ENCODE measurements around the gene BCAS3.

BCAS3 gene

DNA sequence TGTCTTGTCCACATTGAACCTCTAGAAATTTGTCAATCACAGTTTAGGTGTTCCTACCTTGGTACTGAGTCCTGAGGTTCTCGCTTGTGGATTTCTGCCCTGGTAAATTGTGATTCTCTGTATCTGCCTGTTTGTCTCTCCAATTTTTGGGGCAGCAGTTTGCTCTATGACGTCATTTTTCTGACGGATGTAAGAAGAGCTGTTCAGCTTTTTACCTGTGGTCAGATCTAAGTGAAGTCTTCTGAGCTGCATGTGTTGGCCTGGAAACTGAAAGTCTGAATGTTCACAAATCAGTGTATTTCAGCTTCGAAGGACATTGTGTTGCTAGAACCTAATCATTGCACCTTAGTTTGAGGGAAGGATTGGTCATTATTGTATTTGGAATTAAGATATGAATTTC lies 63.4 kb downstream of the BCAS3 start:
- TF ChIP-seq CTCF (IDR thresholded peaks at IDR 0.05; ENCODE audit: low read depth, low read length, missing control alignments), result no peak
- in situ Hi-C loops (cut with HindIII; ENCODE audit: low pct_ligation_motif_present, low sequenced_read_pairs), result no loop called here
- H3K36me3 ChIP-seq (replicated peaks), result no peaks in the 10 kb centered on the region
- DNase-seq, result no peak
- no peak overlapping the region for H3K4me3 ChIP-seq (ENCODE audit: low read depth, low read length)
- H3K27ac ChIP-seq, result no peak overlapping the region
- no peaks in the 10 kb centered on the region for H3K27me3 ChIP-seq (replicated peaks)

DNA sequence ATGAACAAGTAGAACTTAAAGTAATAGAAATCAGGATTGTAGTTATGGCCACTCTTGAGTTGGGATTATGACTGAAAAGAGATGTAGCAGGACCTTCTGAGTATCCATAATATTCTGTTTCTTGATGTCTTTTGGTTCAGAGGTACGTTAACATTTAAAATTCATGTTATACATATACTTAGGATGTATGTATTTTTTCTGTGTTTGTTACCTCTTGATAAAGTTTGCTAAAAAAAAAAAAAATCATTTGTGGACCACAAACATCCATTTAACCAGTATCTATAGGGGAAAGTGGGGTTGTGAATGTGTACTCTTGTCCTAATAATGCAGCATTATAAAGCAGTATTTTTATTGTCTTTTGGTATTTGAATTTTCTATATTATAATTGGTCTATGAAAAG lies 65.6 kb downstream of the BCAS3 start:
- DNase-seq, result no peak
- no peak overlapping the region for H3K4me3 ChIP-seq (ENCODE audit: low read depth, low read length)
- H3K27me3 ChIP-seq (replicated peaks), result no peaks in the 10 kb centered on the region
- no peaks in the 10 kb centered on the region for H3K36me3 ChIP-seq (replicated peaks)
- TF ChIP-seq CTCF (IDR thresholded peaks at IDR 0.05; ENCODE audit: low read depth, low read length, missing control alignments), result no peak
- H3K27ac ChIP-seq, result no peak overlapping the region
- in situ Hi-C loops (cut with HindIII; ENCODE audit: low pct_ligation_motif_present, low sequenced_read_pairs), result no loop called here

GRCh38 chr17:60743799-60744198 lies 66.1 kb downstream of the BCAS3 start:
- no peak for TF ChIP-seq CTCF (IDR thresholded peaks at IDR 0.05; ENCODE audit: low read depth, low read length, missing control alignments)
- Histone ChIP-seq H3K36me3 (replicated peaks) (no peaks in the 10 kb centered on the region), H3K4me3 (ENCODE audit: low read depth, low read length) (peak overlapping the region; percentile 6), H3K27ac (peak overlapping the region; percentile 21), H3K27me3 (replicated peaks) (no peaks in the 10 kb centered on the region)
- no peak for DNase-seq
- in situ Hi-C loops (cut with HindIII; ENCODE audit: low pct_ligation_motif_present, low sequenced_read_pairs), result no loop called here

DNA sequence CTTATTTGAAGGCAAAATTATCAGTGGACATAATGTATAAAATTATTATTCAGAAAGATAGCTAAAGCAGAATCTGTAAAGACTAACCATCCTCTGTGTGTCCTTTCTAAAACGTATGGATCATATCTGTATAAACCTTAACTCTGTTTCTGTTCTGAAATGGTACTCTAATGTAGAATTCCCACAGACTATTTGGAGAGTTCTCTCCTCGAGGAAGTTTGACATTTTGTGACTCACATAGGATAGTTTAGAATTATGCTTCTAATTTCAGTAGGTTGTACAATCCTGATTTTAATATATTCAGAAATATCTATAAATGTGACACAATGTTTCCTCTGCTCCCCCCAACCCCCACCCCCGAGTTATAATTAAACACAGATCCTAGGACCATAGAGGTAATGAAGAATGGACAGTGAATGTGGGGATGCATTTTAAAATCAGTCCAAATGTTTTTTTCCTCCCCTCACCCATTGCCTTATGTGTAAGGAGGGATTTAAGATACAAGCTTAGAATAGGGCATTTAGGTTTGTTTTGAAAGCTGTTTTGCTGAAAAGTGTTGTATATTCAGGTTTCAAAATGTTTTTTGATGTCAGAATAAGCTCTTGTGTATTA lies 66.8 kb downstream of the BCAS3 start:
- no peak for TF ChIP-seq CTCF (IDR thresholded peaks at IDR 0.05; ENCODE audit: low read depth, low read length, missing control alignments)
- no peak for DNase-seq
- no peaks in the 10 kb centered on the region for H3K36me3 ChIP-seq (replicated peaks)
- no peaks in the 10 kb centered on the region for H3K27me3 ChIP-seq (replicated peaks)
- no peak overlapping the region for H3K4me3 ChIP-seq (ENCODE audit: low read depth, low read length)
- in situ Hi-C loops (cut with HindIII; ENCODE audit: low pct_ligation_motif_present, low sequenced_read_pairs), result no loop called here
- no peak overlapping the region for H3K27ac ChIP-seq

- Histone ChIP-seq H3K4me3 (ENCODE audit: low read depth, low read length) (no peak overlapping the region), H3K36me3 (replicated peaks) (no peaks in the 10 kb centered on the region), H3K27me3 (replicated peaks) (no peaks in the 10 kb centered on the region), H3K27ac (no peak overlapping the region)
- DNase-seq, result no peak
- no peak for TF ChIP-seq CTCF (IDR thresholded peaks at IDR 0.05; ENCODE audit: low read depth, low read length, missing control alignments)
- in situ Hi-C loops (cut with HindIII; ENCODE audit: low pct_ligation_motif_present, low sequenced_read_pairs), result no loop called here
Observed at GRCh38 chr17:60745544-60745943, 67.9 kb downstream of the BCAS3 start.

Measured in brain microvascular endothelial cell (primary cell).